Measurements from ENCODE around the gene CRADD.
"Not testable (repeated sequence)": the region's sequence is repeated elsewhere in the genome, so short reads cannot be mapped to it uniquely, and the experiment has no call there.

CRADD gene

GRCh38 chr12:93918262-93918661 is 241.1 kb downstream of the CRADD start:
- H3K27ac ChIP-seq, result no peak overlapping the region
- no peak for TF ChIP-seq CTCF (conservative IDR thresholded peaks at IDR 0.05)

- no peak for TF ChIP-seq CTCF (conservative IDR thresholded peaks at IDR 0.05)
- no peak overlapping the region for H3K27ac ChIP-seq
Measured at GRCh38 chr12:93918900-93919299, 241.7 kb downstream of the CRADD start.

DNA sequence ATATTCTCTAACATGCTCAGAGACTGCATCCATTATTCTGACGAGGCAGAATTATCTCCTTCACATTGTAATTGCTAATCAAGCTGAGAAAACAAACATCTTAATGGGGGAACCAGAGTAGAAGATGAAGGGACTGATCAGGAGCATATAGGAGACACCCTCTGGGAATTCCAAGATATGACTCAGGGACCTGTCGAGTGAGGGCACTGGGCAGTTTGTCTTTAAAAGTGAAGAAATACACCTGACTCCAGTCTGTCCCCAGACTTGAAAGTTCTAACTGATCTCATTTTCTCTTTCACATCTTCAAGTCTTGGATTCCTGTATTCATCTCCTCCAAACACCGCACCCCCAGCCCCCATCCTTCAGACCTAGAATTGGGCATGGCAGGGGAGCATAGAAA is 244.3 kb downstream of the CRADD start:
- H3K27ac ChIP-seq, result no peak overlapping the region
- no peak for TF ChIP-seq CTCF (conservative IDR thresholded peaks at IDR 0.05)

GRCh38 chr12:93922583-93923006 is 245.4 kb downstream of the CRADD start:
- peak overlapping the region; percentile 35 for H3K27ac ChIP-seq
- TF ChIP-seq CTCF (conservative IDR thresholded peaks at IDR 0.05), result no peak

DNA sequence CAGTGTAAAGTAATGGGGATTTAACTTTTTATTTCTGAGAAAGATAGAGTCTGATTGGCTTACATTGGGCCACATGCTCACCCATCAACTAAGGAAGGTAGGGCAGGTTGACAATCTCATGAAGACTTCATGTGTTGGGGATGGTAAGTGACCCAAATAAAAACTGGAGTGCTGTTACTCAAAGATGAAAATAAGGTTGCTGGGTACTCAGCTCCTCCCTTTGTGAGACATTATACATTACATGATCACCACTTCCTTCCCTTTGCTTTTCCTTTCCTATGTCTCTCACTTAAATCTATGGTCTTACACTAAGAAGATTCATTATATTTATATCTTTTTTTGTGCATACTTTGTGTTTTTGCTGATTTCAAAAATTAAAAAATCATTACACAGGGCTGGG is 247.2 kb downstream of the CRADD start:
- TF ChIP-seq CTCF (conservative IDR thresholded peaks at IDR 0.05), result no peak

GRCh38 chr12:93925585-93926205 is 248.5 kb downstream of the CRADD start:
- H3K27ac ChIP-seq, result no peak overlapping the region
- no peak for TF ChIP-seq CTCF (conservative IDR thresholded peaks at IDR 0.05)

More for the DNA sequence above, 247.2 kb downstream of the CRADD start:
- no peak overlapping the region for H3K27ac ChIP-seq

DNA sequence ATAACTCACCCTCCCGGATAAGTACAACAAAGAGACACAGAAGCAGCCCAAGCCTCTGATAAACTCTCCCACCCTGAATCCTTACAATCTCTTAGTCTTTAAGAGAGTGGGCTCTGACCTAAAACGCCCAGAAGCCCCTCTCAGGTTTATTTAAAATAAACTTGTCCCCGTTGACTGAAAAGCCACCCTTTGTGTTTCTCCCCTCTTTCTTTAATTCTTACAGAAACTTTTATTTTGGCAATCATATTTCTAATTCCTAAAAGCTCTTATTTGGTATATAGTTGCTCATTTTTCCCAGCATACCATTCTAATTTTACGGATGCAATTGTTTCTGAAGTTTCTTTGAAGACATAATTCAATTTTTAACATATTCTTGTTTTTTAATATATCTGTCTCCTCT is 249.1 kb downstream of the CRADD start:
- no peak for TF ChIP-seq CTCF (conservative IDR thresholded peaks at IDR 0.05)
- no peak overlapping the region for H3K27ac ChIP-seq

DNA sequence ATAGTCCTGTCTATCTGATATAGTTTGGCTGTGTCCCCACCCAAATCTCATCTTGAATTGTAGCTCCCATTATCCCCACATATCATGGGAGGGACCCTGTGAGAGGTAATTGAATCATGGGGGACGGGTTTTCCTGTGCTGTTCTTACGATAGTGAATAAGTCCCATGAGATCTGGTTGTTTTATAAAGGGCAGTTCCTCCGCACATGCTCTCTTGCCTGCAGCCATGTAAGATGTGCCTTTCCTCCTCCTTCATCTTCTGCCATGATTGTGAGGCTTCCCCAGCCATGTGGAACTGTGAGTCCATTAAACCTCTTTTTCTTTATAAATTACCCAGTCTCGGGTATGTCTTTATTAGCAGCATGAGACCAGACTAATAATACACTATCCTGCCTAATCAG is 251.9 kb downstream of the CRADD start:
- H3K27ac ChIP-seq, result not testable (repeated sequence)

Measured in VCaP (cell line).